ENCODE measurements around the gene LRRC28.

LRRC28 gene

DNA sequence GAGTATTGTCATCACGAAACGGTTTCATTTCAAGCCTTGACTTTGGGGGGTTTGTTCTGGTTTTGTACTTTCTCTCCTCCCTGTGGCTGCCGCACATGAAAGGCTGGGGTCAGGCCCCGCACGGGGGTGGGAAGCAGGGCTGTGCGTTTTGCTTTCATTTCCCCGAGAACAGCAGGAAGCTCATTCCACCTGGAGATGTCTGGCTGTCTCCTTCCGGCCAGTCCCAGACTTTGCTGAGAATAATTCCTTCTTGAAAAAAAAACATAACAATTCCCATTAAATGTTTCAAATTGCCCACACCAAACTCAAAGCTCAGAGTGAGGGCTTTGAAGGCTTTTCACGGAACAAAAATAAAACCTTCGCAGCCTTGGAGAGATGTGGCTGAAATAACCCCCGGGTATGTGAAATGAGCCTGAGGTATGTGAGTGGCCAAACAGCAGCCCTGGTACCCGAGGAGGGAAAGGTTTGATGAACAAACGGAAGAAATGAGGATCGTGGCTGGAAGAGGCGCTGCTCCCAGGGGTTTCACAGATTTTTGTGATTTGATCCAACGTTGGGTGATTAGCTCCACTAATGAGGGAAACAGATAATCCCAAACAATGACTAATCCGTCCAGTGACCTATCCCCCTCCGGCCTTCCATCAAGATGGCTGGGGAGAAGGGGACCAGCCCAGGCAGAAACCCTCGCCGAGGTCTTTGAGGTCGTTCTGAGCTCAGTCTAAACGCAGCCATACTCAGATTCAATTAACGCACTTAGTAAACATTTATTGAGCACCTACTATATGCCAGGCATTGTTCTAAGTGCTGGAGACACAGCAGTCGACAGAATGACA is 187.6 kb downstream of the LRRC28 start:
- DNase-seq, result no peak

DNA sequence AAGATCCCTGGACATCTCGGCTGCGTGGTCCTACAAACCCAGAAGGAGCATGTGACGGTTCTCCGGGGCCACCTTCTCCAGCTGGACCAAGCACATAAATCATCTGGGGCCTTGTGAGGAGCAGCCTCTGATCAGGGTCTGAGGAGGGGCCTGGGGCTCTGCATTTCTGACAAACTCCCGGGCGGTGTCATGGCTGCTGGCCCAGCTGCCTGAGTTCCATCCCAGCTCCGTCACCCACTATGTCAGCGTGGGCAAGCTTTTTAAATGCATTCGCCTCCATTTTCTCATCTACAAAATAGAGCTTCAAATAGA is 188.2 kb downstream of the LRRC28 start:
- DNase-seq, result no peak

DNA sequence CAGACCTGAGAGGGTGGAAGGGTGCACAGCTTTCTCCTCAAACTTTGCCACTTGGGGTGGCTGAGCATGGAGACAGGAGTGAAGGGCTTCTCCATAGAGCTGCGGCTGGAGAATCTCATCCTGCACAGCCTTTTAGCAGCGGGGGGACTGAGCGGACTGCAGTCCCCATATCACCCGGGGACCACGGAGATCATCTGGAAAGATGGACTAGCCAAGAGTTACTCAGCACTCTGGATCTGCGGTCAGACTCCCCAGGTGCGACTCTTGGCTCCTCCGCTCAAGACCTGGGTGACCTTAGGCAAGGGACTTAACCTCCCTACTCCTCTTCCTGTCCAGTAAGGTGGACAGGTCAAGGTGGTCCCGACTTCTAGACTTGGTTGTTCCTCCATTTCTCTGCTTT is 188.7 kb downstream of the LRRC28 start:
- DNase-seq, result no peak
